GM19328 (cell line): ENCODE results near the gene CKAP4.
A peak's percentile ranks its signal among the peaks of the same experiment; 100 is the strongest.

Experiments
- ATAC-seq: cut with Tn5 transposase; IDR thresholded peaks from one replicate; pipeline ENCODE4 v1.9.1; 2021; ENCODE audit warnings: mild to moderate bottlenecking, moderate library complexity; ENCODE audit not compliant: unreplicated experiment

CKAP4 gene

DNA sequence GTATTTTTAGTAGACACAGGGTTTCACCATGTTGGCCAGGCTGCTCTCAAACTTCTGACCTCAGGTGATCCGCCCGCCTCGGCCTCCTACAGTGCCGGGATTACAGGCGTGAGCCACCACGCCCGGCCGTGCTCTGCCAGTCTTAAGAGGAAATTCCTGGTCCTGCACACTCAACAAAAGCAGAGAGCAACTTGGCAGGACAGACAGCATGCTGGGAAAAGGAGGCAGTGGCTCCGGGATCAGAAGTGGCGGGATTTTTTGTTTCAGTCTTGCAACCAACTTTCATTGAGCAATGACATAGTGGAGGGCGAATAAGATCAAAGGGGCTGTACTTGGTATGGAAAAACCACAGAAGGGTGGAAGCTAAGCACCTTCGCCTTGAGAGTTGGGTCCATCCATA, 2.1 kb downstream of the CKAP4 start:
- no peak for ATAC-seq

DNA sequence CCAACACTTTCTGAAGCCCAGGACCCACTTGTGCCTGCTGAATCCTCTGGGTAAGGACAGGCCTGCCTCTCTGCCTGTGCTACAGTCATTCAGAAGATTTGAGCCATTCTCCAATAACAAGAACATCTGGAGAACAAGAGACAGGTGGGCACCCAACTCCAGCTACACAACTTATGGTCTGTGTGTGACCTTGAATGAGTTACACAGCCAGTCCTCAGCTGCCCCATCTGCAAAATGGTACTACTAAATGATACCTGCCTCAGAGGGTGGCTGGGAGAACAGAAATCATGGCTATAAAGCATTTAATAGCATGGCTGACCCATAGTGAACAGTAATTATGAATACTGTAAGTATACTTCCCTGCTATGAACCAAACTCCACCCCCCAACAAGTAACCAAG, 4.2 kb downstream of the CKAP4 start:
- no peak for ATAC-seq

DNA sequence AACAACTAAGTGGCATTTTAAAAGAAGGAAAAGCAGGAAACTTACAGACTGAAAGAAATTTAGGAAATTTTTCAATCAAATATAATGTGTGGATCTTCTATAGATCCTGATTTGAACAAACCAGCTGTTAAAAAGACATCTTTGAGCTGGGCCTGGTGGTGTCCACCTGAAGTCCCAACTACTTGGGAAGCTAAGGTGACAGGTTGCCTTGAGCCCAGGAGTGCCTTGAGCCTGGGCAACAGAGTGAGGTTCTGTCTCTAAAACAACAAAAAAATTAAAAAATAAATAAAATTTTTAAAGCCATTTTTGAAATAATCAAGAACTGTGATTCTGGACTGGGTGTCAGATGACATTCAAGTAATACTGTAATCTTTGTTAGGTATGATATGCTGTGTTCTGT, 7.0 kb downstream of the CKAP4 start:
- no peak for ATAC-seq

DNA sequence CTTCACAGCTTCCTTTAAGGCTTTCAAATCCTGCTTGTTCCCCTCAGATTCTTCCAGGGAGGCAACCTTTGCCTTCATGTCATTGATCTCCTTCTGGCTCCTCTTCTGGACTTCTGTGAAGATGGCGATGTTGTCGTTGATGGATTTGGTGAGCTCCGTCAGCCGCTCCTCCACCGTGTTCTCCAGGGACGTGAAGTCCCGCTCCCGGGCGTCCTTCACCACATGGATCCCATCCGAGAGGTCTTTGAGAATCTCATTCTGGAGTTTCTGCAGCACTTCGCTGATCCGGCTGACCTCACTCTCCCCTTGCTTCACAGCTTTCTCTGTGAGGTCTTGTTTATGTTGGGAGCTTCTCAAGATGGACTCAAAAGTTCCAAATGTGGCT, 7.9 kb downstream of the CKAP4 start:
- no peak for ATAC-seq

DNA sequence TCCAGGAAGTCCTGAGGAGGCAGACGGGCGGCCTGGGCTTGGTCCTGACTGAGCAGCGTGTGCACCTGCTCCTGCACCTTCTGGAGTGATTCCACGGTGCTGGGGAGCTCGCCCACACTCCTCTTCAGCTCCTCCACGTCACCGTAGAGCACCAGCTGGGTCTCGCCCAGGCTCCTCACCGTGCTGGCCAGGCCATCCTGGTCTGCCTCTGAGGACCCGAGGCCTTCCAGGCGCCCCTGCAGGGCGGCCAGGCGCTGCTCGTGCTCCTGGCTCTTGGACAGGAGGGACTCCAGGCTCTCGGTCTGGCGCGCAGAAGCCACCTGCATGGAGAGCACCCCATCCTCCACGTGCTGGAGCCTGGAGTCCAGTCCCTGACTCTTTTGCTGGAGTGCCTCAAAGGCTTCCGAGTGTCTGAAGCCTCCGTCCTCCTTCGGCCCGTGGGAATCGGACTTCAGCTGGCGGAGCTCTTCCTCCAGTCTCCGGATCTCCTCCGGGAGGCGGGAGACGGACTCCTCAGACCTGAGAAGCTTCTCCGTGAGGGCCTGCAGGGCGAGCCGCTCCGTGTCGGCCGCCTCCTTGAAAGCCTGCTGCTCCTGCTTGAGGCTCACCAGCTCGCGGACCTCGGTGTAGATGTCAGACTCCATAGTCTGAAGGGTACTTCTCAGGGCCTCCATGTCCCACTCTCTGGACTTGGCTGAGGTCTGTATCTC, 8.4 kb downstream of the CKAP4 start:
- no peak for ATAC-seq

DNA sequence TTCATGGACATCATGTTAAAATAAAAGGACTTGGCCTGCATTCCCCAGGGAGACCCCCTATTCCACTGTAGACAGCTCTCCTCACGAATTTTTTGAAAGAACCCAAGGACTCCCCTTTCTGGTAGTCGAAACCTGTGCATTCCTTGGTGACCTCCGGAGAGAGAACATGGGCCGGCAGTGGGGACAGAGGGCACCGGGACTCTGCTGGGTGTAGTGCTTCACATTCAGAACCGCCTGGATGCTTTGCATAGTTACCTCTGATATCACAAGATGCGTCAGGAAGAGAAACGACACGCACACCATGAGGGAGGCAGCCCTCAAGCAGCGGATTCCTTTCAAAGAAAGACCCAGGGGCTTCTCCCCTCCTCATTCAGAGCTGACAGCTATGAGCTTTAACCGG, 9.7 kb downstream of the CKAP4 start:
- ATAC-seq: no peak

DNA sequence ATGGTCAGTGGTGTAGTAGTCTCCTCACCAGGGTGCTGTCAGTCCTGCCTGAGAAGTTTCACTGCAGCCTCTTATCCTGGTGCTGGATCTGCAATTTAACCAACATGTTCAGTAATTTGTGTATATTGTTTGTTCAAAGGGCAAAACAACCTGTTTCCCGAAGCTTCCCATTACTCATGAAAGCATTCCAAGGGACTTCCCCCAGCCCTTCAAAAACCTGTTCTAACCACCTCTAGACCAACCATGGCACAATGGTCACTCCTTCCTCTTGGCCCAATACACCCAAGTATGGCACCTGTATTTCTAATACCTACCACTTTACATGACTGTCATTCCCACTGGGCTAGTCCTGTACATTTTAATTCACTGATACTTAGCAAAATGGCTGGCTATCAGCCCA, 12.1 kb downstream of the CKAP4 start:
- no peak for ATAC-seq

GRCh38 chr12:106234449-106234848, 13.4 kb downstream of the CKAP4 start:
- no peak for ATAC-seq

GRCh38 chr12:106233011-106233410, 14.8 kb downstream of the CKAP4 start:
- ATAC-seq: no peak

DNA sequence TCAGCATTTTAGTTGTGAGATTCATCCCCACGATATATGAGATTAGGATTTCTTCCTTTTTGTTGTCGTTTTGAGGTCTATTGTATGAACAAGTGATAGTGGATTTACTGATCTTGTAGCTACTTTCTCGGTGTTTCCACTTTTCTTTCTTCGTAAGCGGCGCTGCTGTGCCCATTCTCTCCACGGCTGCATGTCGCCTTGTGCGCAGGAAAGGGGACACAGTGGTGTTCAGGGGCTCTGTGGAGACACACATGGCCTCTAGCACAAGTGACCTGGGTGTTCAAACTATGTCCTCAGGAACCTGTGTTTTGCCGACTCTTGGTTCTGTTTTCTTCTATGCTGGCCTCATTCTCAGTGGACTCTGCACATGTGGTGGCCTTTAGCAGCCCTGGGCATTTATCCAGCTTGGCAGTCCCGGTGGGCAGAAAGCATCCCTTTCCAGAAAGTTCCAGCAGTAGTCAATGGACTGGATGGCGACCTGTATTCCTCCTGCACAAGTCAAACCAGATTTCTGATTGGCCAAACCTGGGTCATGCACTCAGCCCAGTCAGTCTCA, 18.7 kb downstream of the CKAP4 start:
- no peak for ATAC-seq

DNA sequence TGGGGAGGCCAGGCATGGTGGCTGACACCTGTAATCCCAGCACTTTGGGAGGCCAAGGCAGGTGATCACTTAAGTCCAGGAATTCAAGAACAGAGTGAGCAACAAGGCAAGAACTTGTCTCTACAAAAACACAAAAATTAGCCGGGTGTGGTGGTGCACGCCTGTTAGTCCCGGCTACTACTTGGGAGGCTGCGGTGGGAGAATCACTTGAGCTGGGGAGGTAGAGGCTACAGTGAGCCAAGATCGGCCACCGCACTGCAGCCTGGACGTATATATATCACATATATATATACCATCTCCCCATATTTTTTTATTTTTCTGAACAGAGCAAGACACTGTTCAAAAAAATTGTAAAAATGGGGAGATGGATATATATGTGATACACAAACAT, 19.5 kb downstream of the CKAP4 start:
- no peak for ATAC-seq

DNA sequence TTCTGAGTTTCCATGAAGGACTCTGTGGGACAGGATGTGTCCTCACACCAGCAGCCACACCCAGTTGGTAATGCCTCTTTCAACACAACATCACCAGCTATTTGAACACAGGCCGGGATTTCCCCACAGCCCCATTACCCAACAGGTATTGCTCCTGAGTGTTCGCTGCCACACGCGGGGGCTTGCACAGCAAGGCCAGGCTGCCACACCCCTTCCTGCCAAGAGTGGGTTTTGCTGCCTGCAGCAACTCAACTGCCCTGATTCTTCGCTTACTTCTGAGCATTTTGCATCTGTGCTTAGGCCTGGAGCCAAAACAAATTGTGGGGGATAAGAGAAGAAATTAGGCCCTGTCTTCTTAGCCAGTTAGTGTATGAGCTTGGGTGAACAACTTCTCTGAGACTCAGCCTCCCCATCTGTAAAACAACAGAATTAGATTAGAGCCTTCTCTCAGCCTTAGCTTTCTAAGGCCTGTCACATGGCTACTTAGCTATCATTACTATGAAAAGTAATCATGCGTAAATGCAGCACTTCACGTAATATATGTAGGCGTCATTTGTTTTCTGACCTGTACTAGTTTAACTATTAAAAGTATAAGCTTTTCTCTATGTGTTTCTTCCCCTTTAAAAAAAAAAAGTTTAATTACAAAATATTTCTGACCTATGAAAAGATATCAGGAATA, 20.0 kb downstream of the CKAP4 start:
- ATAC-seq: no peak

DNA sequence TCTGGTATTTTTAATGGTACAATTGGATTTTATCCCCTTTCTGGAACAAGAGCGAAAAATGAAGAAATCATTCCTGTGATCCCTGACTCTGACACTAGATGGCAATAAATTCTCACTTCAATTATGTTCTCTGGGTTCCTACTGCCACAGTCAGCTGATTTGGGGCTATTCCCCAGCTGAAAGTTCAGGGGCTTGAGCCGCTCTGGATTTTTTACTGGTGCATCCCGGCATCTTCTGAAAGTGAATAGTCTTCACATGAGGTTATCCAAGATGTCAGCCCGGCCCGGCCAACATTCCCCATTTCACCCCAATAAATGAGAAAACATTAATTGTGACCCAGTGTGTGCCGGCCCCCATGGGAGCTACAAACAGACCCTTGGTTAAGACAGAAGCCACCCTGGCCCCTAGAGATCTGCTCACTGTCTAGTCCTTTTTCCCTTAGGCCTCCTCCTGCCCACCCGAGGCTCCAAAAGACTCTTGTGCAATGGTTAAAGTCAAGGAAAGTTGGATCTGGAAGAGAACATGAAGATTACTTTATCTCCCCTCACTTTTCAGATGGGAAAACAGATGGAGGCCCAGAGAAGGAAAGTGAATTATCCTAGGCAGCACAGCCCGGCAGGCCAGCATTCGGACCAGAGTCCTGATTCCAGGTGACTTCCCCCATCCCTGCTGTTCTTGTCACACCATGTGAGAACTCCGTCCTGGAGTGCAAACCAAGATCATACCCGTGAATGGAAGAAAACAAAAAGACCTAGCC, 20.8 kb downstream of the CKAP4 start:
- no peak for ATAC-seq

GRCh38 chr12:106224355-106224706, 23.5 kb downstream of the CKAP4 start:
- ATAC-seq: no peak

DNA sequence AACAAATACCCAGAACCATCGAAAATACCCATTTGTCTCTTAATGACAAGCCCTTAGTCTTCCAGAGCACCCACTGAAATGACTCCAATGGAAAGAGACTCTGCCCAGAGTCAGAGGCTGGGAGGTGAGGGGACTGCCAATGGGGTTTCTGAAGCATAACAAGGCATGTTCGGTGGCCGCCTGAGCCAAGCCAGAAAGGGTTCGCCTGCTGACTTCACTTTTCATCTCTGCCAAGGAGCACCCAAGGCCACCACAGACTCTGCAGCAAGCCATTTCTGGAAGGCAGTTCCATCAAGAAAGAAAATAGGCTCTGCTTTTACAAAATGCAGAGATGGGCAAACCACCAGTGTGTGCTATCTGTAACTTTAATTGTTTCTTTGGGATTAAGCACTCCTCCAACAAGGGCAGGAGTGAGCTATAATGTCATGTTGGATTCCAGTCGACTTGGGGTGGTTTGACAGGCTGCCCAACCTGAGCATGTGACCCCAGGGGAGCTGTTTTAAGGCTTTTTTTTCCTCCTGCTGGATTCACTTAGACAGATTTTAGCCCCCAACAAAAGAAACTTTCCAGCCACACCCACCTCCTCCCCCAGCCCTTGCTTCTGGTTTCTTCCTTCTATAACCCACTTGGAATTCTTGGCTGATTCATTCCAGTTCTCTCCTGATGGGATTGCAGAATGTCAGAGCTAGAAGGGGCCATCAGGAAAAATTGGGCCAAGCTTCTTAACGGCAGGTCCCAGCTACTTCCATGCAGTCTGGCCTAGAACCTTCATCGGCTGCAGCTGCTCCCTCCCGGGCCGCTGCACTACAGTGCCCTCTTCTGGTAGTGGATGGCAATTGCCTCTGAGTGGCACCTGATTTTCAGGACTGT, 24.1 kb downstream of the CKAP4 start:
- ATAC-seq: peak; percentile 57

DNA sequence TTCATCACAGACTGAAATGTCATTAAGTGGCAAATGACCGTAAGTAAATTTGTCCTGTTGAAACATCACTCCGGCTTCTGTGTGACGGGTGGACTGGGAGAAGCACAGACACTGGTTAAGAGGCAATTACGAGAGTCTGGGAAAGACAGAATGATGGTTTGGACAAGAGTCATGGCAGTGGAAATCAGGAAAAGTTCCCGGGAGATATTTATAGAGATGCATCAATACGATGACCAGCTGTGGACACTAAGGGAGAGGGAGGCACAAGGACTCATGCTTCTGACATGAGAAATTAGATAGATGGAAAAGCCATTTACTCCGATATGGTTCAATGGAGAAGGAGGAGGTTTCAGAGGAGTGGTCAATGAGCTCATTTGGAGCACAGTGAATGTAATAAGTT, 27.3 kb downstream of the CKAP4 start:
- ATAC-seq: no peak

GRCh38 chr12:106219043-106219442, 28.8 kb downstream of the CKAP4 start:
- no peak for ATAC-seq

GRCh38 chr12:106217706-106218105, 30.1 kb downstream of the CKAP4 start:
- ATAC-seq: no peak

- ATAC-seq: no peak
Measured at GRCh38 chr12:106214571-106214970, 33.2 kb downstream of the CKAP4 start.

DNA sequence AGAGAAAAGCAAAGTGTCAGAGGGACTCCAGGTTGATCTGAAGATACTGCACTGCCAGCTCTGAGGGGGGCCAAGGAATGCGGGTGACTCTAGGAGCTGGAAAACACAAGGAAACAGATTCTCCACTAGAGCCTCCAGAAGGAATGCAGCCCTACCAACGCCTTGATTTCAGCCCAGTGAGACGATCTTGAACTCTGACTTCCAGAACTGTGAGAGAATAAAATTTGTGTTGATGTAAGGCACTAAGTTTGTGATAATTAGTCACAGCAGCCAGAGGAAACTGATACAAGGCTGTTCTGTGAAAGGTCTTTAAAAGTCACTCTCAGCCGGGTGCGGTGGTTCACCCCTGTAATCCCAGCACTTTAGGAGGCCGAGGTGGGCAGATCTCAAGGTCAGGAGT, 34.2 kb downstream of the CKAP4 start:
- ATAC-seq: no peak

GRCh38 chr12:106211973-106212372, 35.8 kb downstream of the CKAP4 start:
- no peak for ATAC-seq
